ENCODE measurements around the gene DEGS2.

Gene DEGS2

DNA sequence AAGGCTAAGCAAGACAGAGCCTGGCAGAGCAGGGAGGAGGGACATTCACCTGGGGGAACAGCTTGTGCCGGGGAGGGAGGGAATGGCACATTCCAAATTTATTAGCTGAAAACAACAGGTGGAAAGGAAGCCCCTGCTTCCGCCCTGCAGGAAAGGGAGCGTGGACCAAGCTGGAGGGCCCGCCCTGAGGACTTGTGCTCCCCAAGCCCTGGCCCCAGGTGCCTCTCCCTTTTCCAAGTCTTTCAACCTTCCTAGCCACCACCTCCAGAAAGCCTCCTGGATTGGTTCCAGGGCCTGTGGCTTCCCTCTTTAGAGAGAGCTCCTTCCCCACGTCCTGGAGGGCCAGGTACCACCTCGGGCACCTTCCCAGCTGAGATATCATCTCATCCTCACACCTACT is 2.7 kb downstream of the DEGS2 start:
- no peak for DNase-seq (ENCODE audit: low read depth)
- TF ChIP-seq, protein P1, sequence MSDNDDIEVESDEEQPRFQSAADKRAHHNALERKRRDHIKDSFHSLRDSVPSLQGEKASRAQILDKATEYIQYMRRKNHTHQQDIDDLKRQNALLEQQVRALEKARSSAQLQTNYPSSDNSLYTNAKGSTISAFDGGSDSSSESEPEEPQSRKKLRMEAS (IDR thresholded peaks at IDR 0.05; ENCODE audit: low read depth, low read length): no peak
- TF ChIP-seq POLR2A (IDR thresholded peaks at IDR 0.05; ENCODE audit: extremely low read depth, insufficient read length) (no peak), MYC (IDR thresholded peaks at IDR 0.05; ENCODE audit: low read depth, low read length) (no peak)
- TF ChIP-seq, protein P2, sequence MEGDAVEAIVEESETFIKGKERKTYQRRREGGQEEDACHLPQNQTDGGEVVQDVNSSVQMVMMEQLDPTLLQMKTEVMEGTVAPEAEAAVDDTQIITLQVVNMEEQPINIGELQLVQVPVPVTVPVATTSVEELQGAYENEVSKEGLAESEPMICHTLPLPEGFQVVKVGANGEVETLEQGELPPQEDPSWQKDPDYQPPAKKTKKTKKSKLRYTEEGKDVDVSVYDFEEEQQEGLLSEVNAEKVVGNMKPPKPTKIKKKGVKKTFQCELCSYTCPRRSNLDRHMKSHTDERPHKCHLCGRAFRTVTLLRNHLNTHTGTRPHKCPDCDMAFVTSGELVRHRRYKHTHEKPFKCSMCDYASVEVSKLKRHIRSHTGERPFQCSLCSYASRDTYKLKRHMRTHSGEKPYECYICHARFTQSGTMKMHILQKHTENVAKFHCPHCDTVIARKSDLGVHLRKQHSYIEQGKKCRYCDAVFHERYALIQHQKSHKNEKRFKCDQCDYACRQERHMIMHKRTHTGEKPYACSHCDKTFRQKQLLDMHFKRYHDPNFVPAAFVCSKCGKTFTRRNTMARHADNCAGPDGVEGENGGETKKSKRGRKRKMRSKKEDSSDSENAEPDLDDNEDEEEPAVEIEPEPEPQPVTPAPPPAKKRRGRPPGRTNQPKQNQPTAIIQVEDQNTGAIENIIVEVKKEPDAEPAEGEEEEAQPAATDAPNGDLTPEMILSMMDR (IDR thresholded peaks at IDR 0.05; ENCODE audit: low read depth, low read length): no peak
- no peak overlapping the region for H3K4me3 ChIP-seq (ENCODE audit: low read depth, low read length)

- TF ChIP-seq POLR2A (IDR thresholded peaks at IDR 0.05; ENCODE audit: extremely low read depth, insufficient read length) (no peak), MYC (IDR thresholded peaks at IDR 0.05; ENCODE audit: low read depth, low read length) (no peak)
- TF ChIP-seq, protein P2 (IDR thresholded peaks at IDR 0.05; ENCODE audit: low read depth, low read length): no peak
- TF ChIP-seq, protein P1 (IDR thresholded peaks at IDR 0.05; ENCODE audit: low read depth, low read length): no peak
- H3K4me3 ChIP-seq (ENCODE audit: low read depth, low read length): no peak overlapping the region
- no peak for DNase-seq (ENCODE audit: low read depth)
Measured at GRCh38 chr14:100155756-100156616, 3.5 kb downstream of the DEGS2 start.

GRCh38 chr14:100155049-100155621 is 4.3 kb downstream of the DEGS2 start:
- no peak overlapping the region for H3K4me3 ChIP-seq (ENCODE audit: low read depth, low read length)
- TF ChIP-seq MYC (IDR thresholded peaks at IDR 0.05; ENCODE audit: low read depth, low read length): no peak
- TF ChIP-seq, protein P1 (IDR thresholded peaks at IDR 0.05; ENCODE audit: low read depth, low read length): no peak
- TF ChIP-seq, protein P2 (IDR thresholded peaks at IDR 0.05; ENCODE audit: low read depth, low read length): peak; percentile 79
- no peak for TF ChIP-seq POLR2A (IDR thresholded peaks at IDR 0.05; ENCODE audit: extremely low read depth, insufficient read length)
- peak; percentile 56 for DNase-seq (ENCODE audit: low read depth)

DNA sequence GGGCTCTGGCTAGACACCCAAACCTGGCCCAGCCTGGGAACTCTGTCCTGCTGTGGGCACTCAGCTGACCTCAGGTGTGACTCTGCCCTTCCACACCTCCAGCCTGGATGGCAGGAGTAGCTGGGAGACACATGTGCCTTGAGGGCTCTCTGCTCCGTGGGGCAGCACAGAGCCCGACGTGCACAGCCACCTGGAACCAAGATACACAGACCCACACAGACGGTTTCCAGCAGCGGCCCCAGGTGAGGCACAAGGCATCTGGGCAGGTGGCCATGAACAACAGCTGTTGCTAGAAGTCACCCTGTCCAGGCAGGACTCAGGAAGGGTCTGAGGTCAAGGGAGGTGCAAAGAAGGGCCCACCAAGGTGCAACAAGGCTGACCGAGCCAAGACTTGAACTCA is 5.9 kb downstream of the DEGS2 start:
- no peak for DNase-seq (ENCODE audit: low read depth)
- H3K4me3 ChIP-seq (ENCODE audit: low read depth, low read length): no peak overlapping the region
- TF ChIP-seq, protein P2 (IDR thresholded peaks at IDR 0.05; ENCODE audit: low read depth, low read length): no peak

DNA sequence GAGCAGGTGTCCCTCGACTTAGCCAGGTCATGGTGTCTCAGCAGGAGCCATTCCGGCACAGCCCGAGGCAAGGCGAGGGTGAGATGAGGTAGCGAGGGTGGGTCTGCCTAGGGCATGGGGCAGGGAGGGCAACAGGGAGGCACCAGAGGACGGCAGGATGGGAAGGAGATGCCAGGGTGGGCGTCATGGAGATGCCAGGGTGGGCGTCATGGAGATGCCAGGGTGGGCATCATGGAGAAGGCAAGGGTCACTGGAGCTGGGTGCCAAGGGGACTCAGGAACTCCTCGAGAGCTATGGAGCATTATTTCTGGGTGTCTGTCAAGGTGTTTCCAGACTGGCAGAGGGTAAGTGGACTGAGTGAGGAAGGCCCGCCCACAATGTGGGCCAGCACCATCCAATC is 7.4 kb downstream of the DEGS2 start:
- no peak overlapping the region for H3K4me3 ChIP-seq (ENCODE audit: low read depth, low read length)
- no peak for TF ChIP-seq MYC (IDR thresholded peaks at IDR 0.05; ENCODE audit: low read depth, low read length)
- TF ChIP-seq, protein P2 (IDR thresholded peaks at IDR 0.05; ENCODE audit: low read depth, low read length): no peak
- TF ChIP-seq POLR2A (IDR thresholded peaks at IDR 0.05; ENCODE audit: extremely low read depth, insufficient read length): no peak
- TF ChIP-seq, protein P1 (IDR thresholded peaks at IDR 0.05; ENCODE audit: low read depth, low read length): no peak
- no peak for DNase-seq (ENCODE audit: low read depth)
